ENCODE data around the gene PLA2G7. TPM values are rescaled to one million over a fixed set of nuclear protein-coding genes. Genes with fewer than 3 reads are reported as not detected.

PLA2G7 gene
- total and polyA plus RNA-seq, 2 experiments from 2014 or later, result 1.5 TPM; not detected in 1

- no peak overlapping the region for H3K4me2 ChIP-seq
- 96% methylated on average over 2 of the region's 2 CpGs for WGBS (ENCODE audit: low lambda C conversion rate, missing lambda C conversion rate)
Observed at GRCh38 chr6:46706464-46706863, 28.7 kb downstream of the PLA2G7 start.

GRCh38 chr6:46704562-46704961, 30.6 kb downstream of the PLA2G7 start:
- Histone ChIP-seq H3K4me1 (ENCODE audit: insufficient read depth) (no peaks in the 10 kb centered on the region), H3K4me3 (no peak overlapping the region), H3K9me2 (replicated peaks; ENCODE audit: insufficient read depth) (no peaks in the 10 kb centered on the region), H3K27ac (no peak overlapping the region), H3K4me2 (no peak overlapping the region), H3K36me3 (replicated peaks; ENCODE audit: insufficient read depth, low read depth) (no peaks in the 10 kb centered on the region), H3K79me2 (no peaks in the 10 kb centered on the region), H4K20me1 (ENCODE audit: insufficient read depth, poor library complexity, severe bottlenecking) (no peaks in the 10 kb centered on the region), H3K9me3 (ENCODE audit: low read depth) (no peaks in the 10 kb centered on the region), H2AFZ (no peak overlapping the region), H3K27me3 (peaks cover 32% of the 10 kb centered on the region)
- WGBS (ENCODE audit: low lambda C conversion rate, missing lambda C conversion rate), result 27% methylated on average over 3 of the region's 3 CpGs
- TF ChIP-seq EZH2phosphoT487 (IDR thresholded peaks at IDR 0.05; ENCODE audit: low read depth, severe bottlenecking, unreplicated experiment), result no peak
- TF ChIP-seq EZH2 (IDR thresholded peaks at IDR 0.05; ENCODE audit: borderline replicate concordance), result no peak
- TF ChIP-seq, protein P1, sequence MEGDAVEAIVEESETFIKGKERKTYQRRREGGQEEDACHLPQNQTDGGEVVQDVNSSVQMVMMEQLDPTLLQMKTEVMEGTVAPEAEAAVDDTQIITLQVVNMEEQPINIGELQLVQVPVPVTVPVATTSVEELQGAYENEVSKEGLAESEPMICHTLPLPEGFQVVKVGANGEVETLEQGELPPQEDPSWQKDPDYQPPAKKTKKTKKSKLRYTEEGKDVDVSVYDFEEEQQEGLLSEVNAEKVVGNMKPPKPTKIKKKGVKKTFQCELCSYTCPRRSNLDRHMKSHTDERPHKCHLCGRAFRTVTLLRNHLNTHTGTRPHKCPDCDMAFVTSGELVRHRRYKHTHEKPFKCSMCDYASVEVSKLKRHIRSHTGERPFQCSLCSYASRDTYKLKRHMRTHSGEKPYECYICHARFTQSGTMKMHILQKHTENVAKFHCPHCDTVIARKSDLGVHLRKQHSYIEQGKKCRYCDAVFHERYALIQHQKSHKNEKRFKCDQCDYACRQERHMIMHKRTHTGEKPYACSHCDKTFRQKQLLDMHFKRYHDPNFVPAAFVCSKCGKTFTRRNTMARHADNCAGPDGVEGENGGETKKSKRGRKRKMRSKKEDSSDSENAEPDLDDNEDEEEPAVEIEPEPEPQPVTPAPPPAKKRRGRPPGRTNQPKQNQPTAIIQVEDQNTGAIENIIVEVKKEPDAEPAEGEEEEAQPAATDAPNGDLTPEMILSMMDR (IDR thresholded peaks at IDR 0.05; ENCODE audit: poor library complexity), result no peak
- DNase-seq (ENCODE audit: low spot score), result no peak

More at GRCh38 chr6:46706464-46706863, 28.7 kb downstream of the PLA2G7 start:
- peaks cover 25% of the 10 kb centered on the region for H3K27me3 ChIP-seq
- H3K36me3 ChIP-seq (replicated peaks; ENCODE audit: insufficient read depth, low read depth), result no peaks in the 10 kb centered on the region
- H4K20me1 ChIP-seq (ENCODE audit: insufficient read depth, poor library complexity, severe bottlenecking), result no peaks in the 10 kb centered on the region
- no peaks in the 10 kb centered on the region for H3K9me2 ChIP-seq (replicated peaks; ENCODE audit: insufficient read depth)
- H3K4me3 ChIP-seq, result no peak overlapping the region
- TF ChIP-seq EZH2phosphoT487 (IDR thresholded peaks at IDR 0.05; ENCODE audit: low read depth, severe bottlenecking, unreplicated experiment), result no peak
- no peaks in the 10 kb centered on the region for H3K79me2 ChIP-seq
- no peak overlapping the region for H2AFZ ChIP-seq
- H3K27ac ChIP-seq, result no peak overlapping the region
- H3K4me1 ChIP-seq (ENCODE audit: insufficient read depth), result no peaks in the 10 kb centered on the region
- no peaks in the 10 kb centered on the region for H3K9me3 ChIP-seq (ENCODE audit: low read depth)
- DNase-seq (ENCODE audit: low spot score), result no peak

- H3K27me3 ChIP-seq, result peaks cover 26% of the 10 kb centered on the region
- H3K79me2 ChIP-seq, result no peaks in the 10 kb centered on the region
- H3K4me2 ChIP-seq, result no peak overlapping the region
- no peak overlapping the region for H3K27ac ChIP-seq
- TF ChIP-seq EZH2phosphoT487 (IDR thresholded peaks at IDR 0.05; ENCODE audit: low read depth, severe bottlenecking, unreplicated experiment) (no peak), EZH2 (IDR thresholded peaks at IDR 0.05; ENCODE audit: borderline replicate concordance) (no peak)
- TF ChIP-seq, protein P1 (IDR thresholded peaks at IDR 0.05; ENCODE audit: poor library complexity), result no peak
- H3K9me2 ChIP-seq (replicated peaks; ENCODE audit: insufficient read depth), result no peaks in the 10 kb centered on the region
- H3K4me1 ChIP-seq (ENCODE audit: insufficient read depth), result no peaks in the 10 kb centered on the region
- H3K36me3 ChIP-seq (replicated peaks; ENCODE audit: insufficient read depth, low read depth), result no peaks in the 10 kb centered on the region
- 72% methylated on average over 1 of the region's 1 CpG for WGBS (ENCODE audit: low lambda C conversion rate, missing lambda C conversion rate)
- no peak overlapping the region for H3K4me3 ChIP-seq
- no peaks in the 10 kb centered on the region for H3K9me3 ChIP-seq (ENCODE audit: low read depth)
- H4K20me1 ChIP-seq (ENCODE audit: insufficient read depth, poor library complexity, severe bottlenecking), result no peaks in the 10 kb centered on the region
- no peak overlapping the region for H2AFZ ChIP-seq
- DNase-seq (ENCODE audit: low spot score), result no peak
Observed at GRCh38 chr6:46699970-46700369, 35.2 kb downstream of the PLA2G7 start.

DNA sequence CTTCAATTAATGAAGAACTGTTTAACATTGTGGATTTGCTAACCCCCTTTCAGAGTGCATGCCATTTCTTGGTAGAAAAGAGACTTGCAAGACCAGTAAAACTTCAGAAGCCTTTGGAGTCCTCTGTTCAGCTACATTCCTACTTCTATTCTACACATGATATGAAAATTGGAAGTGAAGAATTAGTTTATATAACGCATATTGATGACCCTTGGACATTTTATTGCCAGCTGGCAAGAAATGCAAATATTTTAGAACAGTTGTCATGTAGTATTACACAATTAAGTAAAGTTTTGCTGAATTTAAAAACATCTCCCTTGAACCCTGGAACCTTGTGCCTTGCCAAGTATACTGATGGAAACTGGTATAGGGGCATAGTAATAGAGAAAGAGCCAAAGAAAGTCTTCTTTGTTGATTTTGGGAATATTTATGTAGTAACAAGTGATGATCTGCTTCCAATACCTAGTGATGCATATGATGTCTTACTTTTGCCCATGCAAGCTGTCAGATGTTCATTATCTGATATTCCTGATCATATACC, 44.2 kb downstream of the PLA2G7 start:
- H3K27me3 ChIP-seq, result peaks cover 4% of the 10 kb centered on the region
- TF ChIP-seq, protein P1 (IDR thresholded peaks at IDR 0.05; ENCODE audit: poor library complexity), result no peak
- no peak for TF ChIP-seq EZH2phosphoT487 (IDR thresholded peaks at IDR 0.05; ENCODE audit: low read depth, severe bottlenecking, unreplicated experiment)
- TF ChIP-seq EZH2 (IDR thresholded peaks at IDR 0.05; ENCODE audit: borderline replicate concordance), result no peak
- 63% methylated on average over 1 of the region's 1 CpG for WGBS (ENCODE audit: low lambda C conversion rate, missing lambda C conversion rate)
- H3K9me2 ChIP-seq (replicated peaks; ENCODE audit: insufficient read depth), result no peaks in the 10 kb centered on the region
- H3K36me3 ChIP-seq (replicated peaks; ENCODE audit: insufficient read depth, low read depth), result no peaks in the 10 kb centered on the region
- no peaks in the 10 kb centered on the region for H4K20me1 ChIP-seq (ENCODE audit: insufficient read depth, poor library complexity, severe bottlenecking)
- DNase-seq (ENCODE audit: low spot score), result no peak
- no peak overlapping the region for H3K27ac ChIP-seq
- no peak overlapping the region for H3K4me3 ChIP-seq
- H3K79me2 ChIP-seq, result no peaks in the 10 kb centered on the region
- H3K4me2 ChIP-seq, result no peak overlapping the region
- no peaks in the 10 kb centered on the region for H3K9me3 ChIP-seq (ENCODE audit: low read depth)
- H3K4me1 ChIP-seq (ENCODE audit: insufficient read depth), result no peaks in the 10 kb centered on the region
- H2AFZ ChIP-seq, result no peak overlapping the region

Data from hepatocyte (in vitro differentiated cells).